Measurements from ENCODE around the gene CTTNBP2.
A peak's percentile ranks its signal among the peaks of the same experiment; 100 is the strongest.

Gene CTTNBP2, protein sequence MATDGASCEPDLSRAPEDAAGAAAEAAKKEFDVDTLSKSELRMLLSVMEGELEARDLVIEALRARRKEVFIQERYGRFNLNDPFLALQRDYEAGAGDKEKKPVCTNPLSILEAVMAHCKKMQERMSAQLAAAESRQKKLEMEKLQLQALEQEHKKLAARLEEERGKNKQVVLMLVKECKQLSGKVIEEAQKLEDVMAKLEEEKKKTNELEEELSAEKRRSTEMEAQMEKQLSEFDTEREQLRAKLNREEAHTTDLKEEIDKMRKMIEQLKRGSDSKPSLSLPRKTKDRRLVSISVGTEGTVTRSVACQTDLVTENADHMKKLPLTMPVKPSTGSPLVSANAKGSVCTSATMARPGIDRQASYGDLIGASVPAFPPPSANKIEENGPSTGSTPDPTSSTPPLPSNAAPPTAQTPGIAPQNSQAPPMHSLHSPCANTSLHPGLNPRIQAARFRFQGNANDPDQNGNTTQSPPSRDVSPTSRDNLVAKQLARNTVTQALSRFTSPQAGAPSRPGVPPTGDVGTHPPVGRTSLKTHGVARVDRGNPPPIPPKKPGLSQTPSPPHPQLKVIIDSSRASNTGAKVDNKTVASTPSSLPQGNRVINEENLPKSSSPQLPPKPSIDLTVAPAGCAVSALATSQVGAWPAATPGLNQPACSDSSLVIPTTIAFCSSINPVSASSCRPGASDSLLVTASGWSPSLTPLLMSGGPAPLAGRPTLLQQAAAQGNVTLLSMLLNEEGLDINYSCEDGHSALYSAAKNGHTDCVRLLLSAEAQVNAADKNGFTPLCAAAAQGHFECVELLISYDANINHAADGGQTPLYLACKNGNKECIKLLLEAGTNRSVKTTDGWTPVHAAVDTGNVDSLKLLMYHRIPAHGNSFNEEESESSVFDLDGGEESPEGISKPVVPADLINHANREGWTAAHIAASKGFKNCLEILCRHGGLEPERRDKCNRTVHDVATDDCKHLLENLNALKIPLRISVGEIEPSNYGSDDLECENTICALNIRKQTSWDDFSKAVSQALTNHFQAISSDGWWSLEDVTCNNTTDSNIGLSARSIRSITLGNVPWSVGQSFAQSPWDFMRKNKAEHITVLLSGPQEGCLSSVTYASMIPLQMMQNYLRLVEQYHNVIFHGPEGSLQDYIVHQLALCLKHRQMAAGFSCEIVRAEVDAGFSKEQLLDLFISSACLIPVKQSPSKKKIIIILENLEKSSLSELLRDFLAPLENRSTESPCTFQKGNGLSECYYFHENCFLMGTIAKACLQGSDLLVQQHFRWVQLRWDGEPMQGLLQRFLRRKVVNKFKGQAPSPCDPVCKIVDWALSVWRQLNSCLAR (N-terminal part only)

DNA sequence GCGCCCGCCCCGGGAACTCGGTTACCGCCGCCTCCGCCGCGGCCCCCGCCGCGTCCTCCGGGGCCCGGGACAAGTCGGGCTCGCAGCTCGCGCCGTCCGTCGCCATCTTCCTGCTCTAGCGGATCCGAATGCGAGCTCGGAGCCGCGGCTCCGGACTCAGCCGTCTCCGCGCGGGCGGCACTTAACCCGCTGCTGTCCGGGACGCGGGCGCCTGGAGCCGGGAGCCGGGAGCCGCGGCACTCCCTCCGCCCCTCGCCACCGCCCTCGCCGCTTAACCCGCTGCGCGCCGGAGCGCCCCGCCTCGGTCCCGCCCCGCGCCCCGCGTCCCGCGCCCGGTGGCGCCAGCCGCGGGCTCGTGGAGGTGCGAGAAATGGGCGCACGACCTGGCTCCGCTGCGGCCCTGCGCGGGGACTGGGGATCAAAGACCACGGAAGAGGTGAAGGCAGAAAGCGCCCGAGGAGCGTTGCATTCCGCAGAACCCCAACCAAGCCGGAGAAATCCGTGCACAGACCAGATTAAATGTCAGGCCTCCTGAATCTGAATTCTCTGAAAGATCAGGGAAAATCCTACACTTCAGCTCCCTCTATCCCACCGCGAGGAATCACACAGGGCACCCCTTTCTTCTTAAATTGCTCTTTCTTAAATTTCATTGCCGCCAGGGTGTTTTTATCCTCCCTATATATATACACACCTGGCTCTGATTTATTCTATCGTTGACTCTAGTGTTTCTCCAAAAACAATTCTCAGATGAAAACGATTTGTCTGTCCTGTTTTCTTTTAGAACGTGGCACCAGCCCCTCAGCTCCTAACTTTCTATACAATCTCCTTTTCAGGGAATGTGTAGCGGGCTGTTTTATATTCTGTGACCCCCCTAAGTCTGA lies at the start of gene CTTNBP2:
CTTNBP2 (minus strand) TSS at position 132 of the 881 bp plus-strand sequence; CDS start at position 106, 26 bp downstream.
- peak; percentile 25 for DNase-seq

DNA sequence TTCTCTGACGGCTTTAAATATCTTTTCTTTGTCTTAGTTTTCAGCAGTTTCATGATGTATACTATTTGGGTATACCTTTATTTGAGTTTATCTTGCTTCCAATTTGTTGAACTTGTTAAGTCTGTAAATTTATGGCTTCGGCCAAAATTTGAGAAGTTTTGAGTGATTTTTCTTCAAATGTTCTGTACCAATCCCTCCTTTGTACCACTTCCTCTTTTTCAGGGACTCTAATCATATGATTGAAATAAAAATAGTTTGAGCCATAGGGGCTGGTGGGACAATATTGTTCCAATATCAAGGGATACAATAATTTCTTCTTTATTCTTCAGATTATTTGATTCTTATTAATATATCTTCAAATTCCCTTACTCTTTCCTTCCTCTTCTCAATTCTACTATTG lies 43.1 kb upstream of the CTTNBP2 start:
- no peak for DNase-seq

DNA sequence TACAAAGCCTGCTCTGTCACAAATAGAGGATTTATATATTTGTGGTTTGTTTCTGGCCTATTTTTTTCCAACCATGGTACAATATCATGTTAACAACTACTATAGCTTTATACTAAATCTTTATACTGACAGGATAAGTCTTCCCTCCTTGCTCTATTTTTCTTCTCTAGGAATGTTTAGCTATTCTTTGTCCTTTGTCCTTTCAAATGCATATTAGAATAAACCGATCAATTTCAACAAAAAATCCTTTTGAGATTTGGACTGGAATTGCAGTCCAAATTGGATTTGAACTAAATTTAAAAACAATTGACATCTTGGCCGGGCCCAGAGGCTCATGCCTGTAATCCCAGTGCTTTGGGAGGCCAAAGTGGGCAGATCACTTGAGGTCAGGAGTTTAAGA lies 39.2 kb upstream of the CTTNBP2 start:
- DNase-seq = no peak

DNA sequence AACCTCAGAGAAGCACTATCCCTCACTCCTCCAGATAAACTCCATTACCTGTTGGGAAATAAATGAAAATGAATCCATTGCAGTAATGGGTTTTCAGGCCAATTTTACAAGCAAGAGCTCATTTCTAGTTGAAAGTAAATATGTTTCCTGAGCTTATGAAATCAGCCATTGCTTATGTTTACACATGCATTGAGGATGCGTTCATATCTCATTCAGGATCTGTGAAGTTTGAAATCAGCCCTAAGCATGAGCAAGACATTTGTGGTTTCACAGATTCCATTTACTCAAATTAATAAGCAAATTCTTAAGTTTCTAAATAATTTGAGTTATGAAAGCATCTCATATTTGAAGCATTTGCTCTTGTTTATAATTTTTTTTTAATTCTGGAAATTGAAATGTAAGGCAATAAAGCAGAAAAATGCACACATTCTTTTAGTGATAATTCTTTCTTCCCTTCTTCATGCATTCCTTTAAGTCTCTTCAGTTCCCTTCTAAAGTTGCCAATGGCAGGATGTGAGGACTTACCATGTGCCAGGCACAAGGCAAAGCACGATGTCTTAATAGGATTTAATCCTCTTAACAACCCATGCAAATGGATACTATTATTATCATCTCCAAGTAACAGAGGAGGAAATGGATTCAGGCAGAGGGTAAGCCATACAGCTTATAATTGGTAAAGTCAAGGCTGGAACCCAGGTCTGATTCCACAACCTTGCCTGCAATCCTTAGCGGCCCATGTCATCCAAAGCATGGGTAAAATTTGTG lies 35.0 kb upstream of the CTTNBP2 start:
- DNase-seq = no peak

- no peak for DNase-seq
These were observed 33.9 kb upstream of the CTTNBP2 start for GRCh38 chr7:117907049-117907640.

DNA sequence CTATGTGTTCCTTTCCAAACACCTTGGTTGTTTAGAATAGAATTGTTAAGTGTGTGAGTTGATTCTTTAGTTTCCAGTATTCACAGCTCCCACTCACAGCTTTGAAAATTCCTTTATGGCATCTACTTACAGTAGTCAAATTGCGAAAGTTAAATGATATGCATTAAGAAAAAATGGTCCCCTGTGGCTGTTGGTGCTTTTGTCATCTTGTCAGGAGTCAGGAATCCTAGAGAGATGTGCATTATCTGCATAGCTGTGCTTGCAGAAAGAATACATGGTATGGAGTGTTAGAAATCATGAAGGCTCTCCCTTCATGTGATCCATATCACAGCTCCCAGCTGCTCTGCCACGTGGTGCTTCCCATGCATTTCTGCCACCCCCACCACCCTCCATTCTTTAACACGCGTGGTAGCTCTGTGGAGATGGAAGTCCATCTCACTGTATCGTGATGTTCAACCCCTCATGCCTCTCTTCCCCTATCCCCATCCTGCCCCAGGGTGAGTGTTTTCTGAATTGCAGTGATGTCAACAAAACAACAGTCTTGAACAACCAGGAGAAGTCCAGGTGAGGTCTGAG lies 29.2 kb upstream of the CTTNBP2 start:
- DNase-seq = no peak

DNA sequence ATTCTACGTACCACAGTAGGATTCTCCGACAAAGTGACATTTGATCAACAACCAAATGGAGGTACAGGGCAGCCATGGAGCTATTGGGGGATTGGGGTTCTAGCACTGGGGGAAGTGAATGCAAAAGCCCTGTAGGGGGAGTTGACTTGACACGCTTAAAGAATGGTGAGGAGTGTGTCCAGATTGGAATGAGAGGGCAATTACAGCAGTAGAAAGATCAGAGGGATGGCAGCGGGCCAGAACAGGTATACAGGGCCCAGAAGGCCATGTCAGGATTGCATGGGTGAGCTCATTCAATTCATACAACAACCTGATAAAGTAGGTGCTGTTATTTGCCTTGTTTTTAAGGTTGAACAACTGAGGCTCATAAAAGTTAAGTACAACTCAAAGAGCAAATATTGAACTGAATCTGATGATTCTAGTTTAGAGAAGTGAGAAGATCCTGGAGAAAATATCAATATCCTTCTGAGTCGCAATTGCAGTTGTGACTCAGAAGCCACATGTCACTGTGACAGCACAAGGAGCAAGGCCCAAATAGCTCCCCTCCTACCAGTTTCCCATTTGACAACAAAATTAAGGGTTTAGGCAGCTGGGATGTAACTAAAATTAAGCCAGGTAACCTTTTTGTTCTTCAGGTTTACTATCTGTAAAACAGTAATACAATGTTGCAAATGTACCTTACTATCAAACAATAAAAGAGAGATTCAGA lies 28.0 kb upstream of the CTTNBP2 start:
- no peak for DNase-seq

DNA sequence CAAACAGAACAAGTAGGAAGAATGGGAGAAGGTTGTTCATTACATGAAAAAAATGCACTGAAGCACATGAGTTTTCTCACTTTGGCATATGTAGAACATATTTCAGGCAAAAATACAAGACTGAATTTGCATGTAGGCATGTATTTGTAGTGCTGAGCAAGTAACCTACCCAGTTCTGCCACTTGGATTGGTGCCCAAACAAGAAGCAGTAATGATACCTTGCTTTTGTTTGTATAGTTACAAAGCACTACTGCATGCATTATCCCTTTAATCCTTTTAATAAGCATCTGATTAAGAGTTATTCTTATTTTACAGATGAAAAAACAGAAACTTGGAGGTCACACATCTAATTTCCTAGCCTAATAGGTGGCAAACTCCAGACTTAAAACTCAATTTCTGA lies 23.1 kb upstream of the CTTNBP2 start:
- DNase-seq = no peak

- DNase-seq = no peak
These were observed 22.0 kb upstream of the CTTNBP2 start for GRCh38 chr7:117895276-117895675.

GRCh38 chr7:117894037-117894436 lies 20.8 kb upstream of the CTTNBP2 start:
- no peak for DNase-seq

DNA sequence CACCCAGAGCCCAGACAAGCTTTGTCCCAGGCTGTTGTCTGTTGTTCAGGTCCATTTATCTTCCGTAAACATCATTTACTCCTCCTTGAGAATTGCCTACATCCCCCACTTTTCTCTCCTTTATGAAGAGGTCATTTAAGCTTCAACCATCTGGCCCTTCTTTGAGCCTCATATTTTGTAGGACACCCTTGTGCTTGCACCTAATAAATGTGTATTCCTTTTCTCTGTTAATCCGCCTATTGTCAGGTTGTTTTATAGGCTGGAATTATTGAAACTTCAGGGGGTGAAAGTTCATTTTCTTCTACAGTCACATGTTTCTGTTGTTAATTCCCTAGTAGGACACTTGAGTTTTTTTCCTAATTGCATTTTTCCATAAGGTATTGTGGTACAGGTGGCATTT lies 19.6 kb upstream of the CTTNBP2 start:
- DNase-seq = no peak

GRCh38 chr7:117889611-117890010 lies 16.4 kb upstream of the CTTNBP2 start:
- no peak for DNase-seq

DNA sequence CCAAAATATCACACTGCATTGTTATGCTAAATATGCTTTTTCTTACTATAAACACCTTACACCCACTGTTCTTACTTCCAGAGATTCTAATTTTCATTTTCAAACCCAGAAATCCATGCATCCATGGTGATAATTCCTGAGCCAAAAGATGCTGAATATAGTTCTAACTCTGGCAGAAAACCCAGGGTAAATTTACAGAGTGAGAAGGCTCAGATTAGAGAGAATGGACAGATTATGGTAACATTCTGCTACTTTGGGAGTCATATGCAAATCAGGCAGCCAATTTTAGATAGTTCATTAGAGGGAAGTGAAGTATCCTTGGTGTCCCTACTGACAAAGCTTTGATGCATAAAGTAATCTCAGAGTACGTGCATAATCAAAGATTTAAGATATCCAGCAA lies 15.4 kb upstream of the CTTNBP2 start:
- DNase-seq = no peak

DNA sequence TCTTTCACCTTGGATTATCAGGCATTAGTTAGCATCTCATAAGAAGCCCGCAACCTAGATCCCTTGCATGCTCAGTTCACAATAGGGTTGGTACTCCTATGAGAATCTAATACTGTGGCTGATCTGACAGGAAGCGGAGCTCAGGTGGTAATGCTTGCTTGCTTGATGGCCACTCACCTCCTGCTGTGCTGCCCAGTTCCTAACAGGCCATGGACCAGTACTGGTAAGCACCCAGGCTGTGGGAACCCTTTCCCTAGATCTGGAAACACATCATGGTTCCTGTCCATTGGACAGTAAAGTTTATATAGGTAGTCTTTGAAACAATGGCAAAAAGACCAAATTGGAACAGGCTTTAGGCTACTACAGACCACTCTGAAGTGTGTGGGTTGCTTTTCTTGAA lies 9.4 kb upstream of the CTTNBP2 start:
- no peak for DNase-seq

- no peak for DNase-seq
These were observed 3.5 kb upstream of the CTTNBP2 start for GRCh38 chr7:117876761-117877160.

DNA sequence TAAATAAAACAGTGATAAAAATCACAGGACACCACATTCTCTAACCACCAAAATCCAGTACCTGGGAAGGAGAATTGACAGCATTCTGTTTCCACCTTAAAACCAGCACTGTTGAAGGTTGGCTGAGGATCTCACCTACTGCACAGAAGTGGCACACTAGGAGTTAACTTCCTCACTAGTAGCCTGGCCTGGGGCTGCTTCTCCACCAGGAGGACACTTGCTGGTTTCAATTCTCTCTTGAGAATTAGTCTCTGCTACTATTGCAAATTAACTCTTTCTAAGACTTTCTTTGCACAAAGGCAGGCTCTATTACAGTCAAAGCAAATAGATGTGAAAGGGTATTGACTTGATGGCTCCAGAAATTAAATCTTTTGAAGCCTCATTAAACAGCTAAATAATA lies 2.3 kb upstream of the CTTNBP2 start:
- DNase-seq = no peak

- DNase-seq = no peak
These were observed 1.0 kb upstream of the CTTNBP2 start for GRCh38 chr7:117874191-117874700.

DNA sequence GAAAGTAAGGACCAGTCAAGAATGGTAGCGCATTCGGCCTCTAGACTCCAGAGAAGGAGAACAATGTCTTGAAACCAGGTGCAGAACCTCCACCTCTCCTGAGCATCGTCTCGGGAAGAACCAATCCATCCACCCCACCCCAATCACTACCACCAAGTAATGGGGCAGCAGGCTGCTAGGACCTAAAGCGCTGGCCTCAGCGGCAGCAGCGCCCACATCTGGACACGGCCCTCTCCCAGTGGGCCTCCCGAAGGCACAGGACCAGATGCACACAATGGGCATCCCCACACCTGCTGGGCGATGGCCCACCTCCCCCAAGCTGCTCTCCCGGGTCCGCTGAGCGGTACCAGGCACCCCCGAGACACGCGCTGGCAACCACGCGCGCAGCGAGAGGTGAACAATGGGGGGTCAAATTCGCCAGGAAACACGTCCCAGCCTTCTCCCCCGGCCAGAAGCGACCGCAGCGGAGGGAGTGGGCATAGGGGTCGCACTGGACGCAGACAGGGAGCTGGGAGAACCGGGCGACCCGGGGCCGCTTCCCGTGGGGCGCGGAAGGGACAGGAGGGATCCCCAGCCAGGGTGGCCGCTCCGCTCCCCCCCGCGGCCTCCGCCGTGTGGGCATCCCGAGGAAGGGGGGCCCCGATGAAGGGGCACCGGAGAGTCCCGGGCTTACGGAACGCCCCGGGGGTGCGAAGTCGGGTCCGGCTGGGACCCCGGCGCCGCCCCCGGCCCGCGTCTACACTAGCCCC lies 506 bp downstream of the CTTNBP2 start:
- no peak for DNase-seq

All from stimulated activated CD4-positive, alpha-beta T cell treated with anti-CD3 and anti-CD28 coated beads, Interleukin-15, amount 100 ng/mL, for 24 hours (primary cell).